Dermis microvascular lymphatic vessel endothelial cell (primary cell): Measurements from ENCODE around the gene RNF112. TPM values are rescaled to one million over a fixed set of nuclear protein-coding genes. Genes with fewer than 3 reads are reported as not detected.
"Not testable (repeated sequence)": the region's sequence is repeated elsewhere in the genome, so short reads cannot be mapped to it uniquely, and the experiment has no call there.

ENCODE experiments used
- DNase-seq, 2 donors: peaks; one replicate each; pipeline versions ENCODE4 v3.0.0 to v3.0.0-alpha.2; 2010; ENCODE audit warnings: low read depth in 2 of 2
- total RNA-seq: library from RNA; depleted of rRNA; stranded (reverse); fragments of >200 nt; gene quantifications from 2 replicates; pipeline ENCODE4 v1.2.1, GENCODE V29; 2014

Gene RNF112
- total RNA-seq, 1 donor from 2014 or later = 0.39 TPM

DNA sequence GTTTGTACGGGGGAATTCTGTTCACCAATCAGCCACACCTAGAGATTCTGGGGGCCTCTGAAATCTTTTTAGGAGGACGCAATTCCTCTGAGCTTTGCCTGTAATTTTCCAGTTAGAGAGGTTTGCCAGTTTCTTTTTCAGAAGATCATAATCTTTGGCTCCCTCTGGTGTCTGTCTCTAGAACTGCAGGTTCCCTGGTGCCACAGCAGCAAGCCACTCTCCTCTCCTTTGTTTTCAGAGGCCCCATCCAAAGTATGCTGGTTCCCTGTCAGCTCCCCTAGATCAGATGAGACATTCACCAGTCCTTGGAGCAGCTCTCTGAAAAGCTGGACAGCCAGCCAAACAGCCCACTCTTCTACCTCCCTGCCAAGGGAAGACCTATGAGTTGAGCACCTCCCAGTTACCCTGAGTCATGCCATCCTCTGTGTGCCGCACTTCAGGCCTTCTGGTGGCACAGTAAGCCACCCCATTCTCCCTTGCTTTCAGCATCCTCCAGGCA, 36.1 kb downstream of the RNF112 start:
- DNase-seq = peak; percentile 64 to 71

GRCh38 chr17:19448341-19449268, 37.6 kb downstream of the RNF112 start:
- peak in 1 of 2 donors; percentile 96 for DNase-seq

DNA sequence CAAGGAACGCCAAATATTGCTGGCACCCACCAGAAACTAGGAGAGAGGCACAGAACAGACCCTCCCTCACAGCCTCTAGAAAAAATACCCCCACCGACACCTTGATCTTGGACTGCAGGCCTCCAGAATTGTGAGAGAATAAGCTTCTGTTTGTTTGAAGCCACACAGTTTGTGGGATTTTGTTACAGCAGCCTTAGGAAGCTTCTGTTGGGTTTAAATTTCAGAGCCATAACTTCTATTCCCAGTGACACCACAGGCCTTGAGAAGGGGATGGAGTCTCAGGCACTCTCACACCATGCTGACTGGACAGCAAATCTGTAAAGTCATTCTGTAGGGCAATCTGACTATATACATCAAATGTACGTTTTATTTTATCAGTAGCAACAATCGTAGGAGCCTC, 38.6 kb downstream of the RNF112 start:
- DNase-seq = no peak

DNA sequence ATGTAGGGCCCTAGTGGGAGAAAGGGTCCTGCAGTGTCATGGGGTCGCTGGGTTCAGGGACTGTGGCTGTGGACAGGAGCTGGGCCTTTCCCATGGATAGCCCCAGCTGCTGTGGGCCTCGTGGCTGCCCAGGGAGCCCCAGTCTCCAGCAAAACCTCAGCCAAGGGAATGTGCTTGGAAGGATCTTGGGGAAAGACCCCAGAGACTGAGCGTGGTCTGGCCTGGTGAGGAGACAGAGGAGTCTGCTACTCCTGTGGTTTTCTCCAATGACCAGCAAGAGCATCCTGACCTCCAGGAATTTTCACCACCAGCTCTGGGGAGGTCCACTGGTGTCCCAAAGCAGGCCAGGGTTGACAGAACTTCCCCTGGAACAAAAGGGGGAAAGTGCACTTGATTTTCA, 42.3 kb downstream of the RNF112 start:
- DNase-seq = no peak

DNA sequence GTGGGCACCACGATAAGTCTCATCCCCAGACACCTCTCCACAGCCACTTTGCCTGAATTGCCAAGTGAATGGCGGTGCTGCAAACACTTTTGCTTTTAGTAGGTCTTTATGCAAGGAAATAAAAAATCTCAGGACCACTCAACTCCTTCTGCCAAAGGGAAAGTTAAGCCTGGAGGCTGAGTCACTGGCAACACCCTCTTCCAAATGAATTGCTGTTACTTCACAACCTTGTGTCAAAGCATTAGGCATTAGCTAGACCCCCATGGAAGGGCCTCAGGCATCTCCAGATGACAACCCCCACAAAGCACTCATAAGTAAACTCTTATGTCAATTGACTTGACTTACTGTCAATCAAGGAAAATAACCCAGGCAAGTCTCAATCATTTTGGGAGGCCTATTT, 43.0 kb downstream of the RNF112 start:
- DNase-seq = no peak

GRCh38 chr17:19456016-19456927, 45.2 kb downstream of the RNF112 start:
- DNase-seq = no peak

- DNase-seq = no peak
Measured at GRCh38 chr17:19457046-19457445, 46.0 kb downstream of the RNF112 start.

DNA sequence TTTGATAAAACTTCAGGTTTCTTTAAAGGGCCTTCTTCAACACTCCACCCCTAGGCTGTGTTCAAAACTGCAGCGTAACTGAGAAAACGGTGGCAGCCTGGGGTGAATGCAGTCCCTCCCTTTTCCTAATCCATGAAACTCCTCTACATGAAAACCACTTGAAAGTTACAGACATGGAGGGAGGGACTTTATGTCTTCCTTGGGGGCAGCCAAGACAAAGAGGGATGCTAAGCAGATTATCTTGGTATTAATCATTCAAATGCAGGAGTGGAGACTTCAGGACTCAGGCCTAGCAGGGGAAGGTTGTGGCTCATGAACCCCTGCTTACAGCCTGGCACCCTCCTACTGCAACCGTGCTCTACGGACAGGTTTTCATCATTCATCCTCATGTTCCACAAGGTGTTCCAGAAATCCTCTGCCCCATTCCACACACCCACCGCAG, 46.8 kb downstream of the RNF112 start:
- DNase-seq = no peak

- not testable (repeated sequence) for DNase-seq
Measured at GRCh38 chr17:19458481-19458880, 47.4 kb downstream of the RNF112 start.

- DNase-seq = not testable (repeated sequence)
Measured at GRCh38 chr17:19459018-19459655, 48.1 kb downstream of the RNF112 start.

- no peak for DNase-seq
Measured at GRCh38 chr17:19460700-19461099, 49.7 kb downstream of the RNF112 start.

GRCh38 chr17:19461116-19461515, 50.1 kb downstream of the RNF112 start:
- no peak for DNase-seq

DNA sequence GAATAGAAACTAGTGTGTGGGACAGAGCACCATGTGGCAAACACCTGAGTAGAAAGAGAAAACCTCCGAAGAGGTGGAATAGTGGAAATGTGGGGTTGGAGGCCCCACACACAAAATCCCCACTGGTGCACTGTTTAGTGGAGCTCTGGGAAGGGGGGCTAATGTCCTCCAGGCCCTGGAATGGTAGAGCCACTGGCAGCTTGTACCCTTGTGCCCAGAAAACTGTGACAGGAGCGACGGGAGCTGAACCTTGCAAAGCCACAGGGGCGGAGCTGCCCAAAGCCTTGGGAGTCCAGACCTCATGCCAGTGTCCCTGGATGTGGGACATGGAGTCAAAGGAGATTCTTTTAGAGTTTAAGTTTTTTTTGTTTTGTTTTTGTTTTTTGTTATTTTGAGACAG, 50.6 kb downstream of the RNF112 start:
- DNase-seq = no peak

- not testable (repeated sequence) for DNase-seq
Measured at GRCh38 chr17:19462456-19463035, 51.5 kb downstream of the RNF112 start.

DNA sequence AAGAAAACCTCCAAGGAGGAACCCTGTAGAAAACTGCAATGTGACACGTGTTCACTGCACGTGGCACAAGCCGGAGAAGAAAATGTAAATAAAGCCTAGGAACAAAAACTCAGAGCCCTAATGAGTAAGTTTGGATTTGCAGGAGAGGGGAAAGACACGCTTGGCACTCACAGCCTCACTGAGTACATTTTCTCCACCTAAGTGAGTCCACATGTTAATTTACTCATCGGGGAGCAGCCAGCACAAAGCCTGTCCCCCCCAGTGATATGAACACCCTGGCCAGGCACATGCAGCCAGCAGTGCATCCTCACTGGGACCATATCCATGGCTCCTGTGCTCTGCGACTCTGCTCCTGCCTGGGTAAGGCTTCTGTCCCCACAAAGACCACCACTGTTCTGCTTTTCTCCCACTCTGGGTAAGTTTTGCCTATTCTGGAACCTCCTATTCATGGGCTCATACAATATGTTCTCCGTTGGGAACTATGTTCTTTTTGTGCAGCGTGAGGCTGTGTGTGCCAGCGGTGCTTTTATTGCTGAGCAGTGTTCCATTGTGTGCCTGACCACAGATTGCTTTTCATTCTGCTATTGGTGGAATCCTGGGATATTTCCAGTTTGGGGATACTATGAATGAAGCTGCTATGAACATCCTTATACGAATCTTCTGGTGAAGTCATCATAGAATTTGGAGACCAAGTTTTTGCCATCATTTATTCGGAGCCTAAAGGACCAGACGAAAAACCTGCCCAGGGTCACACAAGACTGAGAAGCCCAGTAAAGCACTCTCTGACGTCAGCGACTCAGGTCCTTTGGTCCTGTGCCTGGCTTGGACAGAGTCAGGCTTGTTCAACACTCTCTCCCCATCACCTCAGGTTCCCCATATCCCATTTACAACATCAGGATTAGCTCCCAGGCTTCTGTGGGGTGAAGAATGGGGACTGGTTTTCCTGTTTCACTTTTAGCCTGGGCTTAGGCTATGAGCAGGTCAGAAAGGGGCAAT, 53.3 kb downstream of the RNF112 start:
- no peak for DNase-seq

Other genes starting within 250 kb of the RNF112 start
- 15.0 and 21.6 TPM in 2 replicates for gene EPN2, start 173.9 kb upstream of the RNF112 start, total RNA-seq
- gene B9D1, start 48.5 kb upstream of the RNF112 start, total RNA-seq = 13.8 and 17.2 TPM in 2 replicates
- gene MAPK7, start 32.7 kb upstream of the RNF112 start, total RNA-seq = 7.2 and 12.6 TPM in 2 replicates
- not detected in 2 replicates for gene MFAP4, start 24.0 kb upstream of the RNF112 start, total RNA-seq
- gene SLC47A1, start 122.6 kb downstream of the RNF112 start, total RNA-seq = 0.63 and 1.7 TPM in 2 replicates
- 23.6 and 43.9 TPM in 2 replicates for gene ALDH3A2, start 237.5 kb downstream of the RNF112 start, total RNA-seq